T-helper 17 cell (primary cell): Measurements from ENCODE around the gene GALT. TPM values are rescaled to one million over a fixed set of nuclear protein-coding genes. Genes with fewer than 3 reads are reported as not detected.

Experiments
- ATAC-seq: fragments of 150-1000 bp; cut with Tn5 transposase; 2 replicates; pipeline ENCODE4 v1.10.0; 2021; ENCODE audit warnings: mild to moderate bottlenecking, moderate library complexity
- DNase-seq, 3 donors: peaks; one replicate each; pipeline versions ENCODE4 v3.0.0 to v3.0.0-alpha.2; 2020 to 2021
- H3K9me3 ChIP-seq: one replicate; pipeline ENCODE4 v1.7.0; 2013; ENCODE audit warnings: low read length, mild to moderate bottlenecking; ENCODE audit not compliant: control insufficient read depth, poor library complexity, severe bottlenecking
- H3K27ac Mint-ChIP-seq: one replicate; pipeline ENCODE4 v1.8.0; 2022; ENCODE audit warnings: mild to moderate bottlenecking, moderate library complexity, mixed read lengths
- H3K27me3 Mint-ChIP-seq: one replicate; pipeline ENCODE4 v1.8.0; 2022; ENCODE audit warnings: mixed read lengths
- H3K36me3 Mint-ChIP-seq: one replicate; pipeline ENCODE4 v1.8.0; 2022; ENCODE audit warnings: low read depth, mixed read lengths
- H3K4me1 Mint-ChIP-seq: one replicate; pipeline ENCODE4 v1.8.0; 2022; ENCODE audit warnings: mild to moderate bottlenecking, mixed read lengths
- H3K4me3 Mint-ChIP-seq: one replicate; pipeline ENCODE4 v1.8.0; 2022; ENCODE audit warnings: mild to moderate bottlenecking, moderate library complexity, mixed read lengths
- total RNA-seq, 4 donors: library from RNA in 2 of 4; stranded (reverse) in 2 of 4; gene quantifications; one replicate each; pipeline ENCODE4 v1.2.3 and lab custom pipeline; 2022 to 2026

GALT gene
- total RNA-seq, 2 donors from 2014 or later = 155 to 208 TPM

DNA sequence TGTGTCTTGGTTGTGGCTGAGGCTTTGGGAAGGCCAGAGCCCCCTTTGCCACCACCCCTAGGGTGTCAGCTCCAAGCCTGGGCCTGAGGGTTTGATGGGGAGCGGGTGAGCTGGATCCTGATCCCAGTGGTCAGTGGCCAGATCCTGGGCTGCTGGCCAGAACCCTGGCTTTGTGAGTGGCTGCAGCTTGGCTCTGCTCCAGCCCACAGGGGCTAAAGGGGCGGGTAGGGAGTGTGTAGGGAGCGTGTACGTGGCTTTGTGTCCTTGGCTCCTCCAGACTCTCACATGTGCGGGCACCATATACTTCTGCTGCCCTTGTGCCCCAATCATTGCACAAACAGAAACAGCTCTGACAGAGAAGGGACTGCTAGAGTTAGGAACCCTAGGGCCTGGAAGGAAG is 4.3 kb downstream of the GALT start:
- DNase-seq = no peak
- Mint-ChIP-seq H3K4me1 (peaks cover 45% of the 10 kb centered on the region), H3K27me3 (no peaks in the 10 kb centered on the region), H3K4me3 (no peak overlapping the region), H3K27ac (peak overlapping the region; percentile 62), H3K36me3 (peaks cover 8% of the 10 kb centered on the region)
- no peaks in the 10 kb centered on the region for H3K9me3 ChIP-seq
- ATAC-seq = no peak

- DNase-seq (no peak), ATAC-seq (no peak)
- H3K36me3 Mint-ChIP-seq = peaks cover 8% of the 10 kb centered on the region
- H3K27ac Mint-ChIP-seq = no peak overlapping the region
- H3K4me1 Mint-ChIP-seq = peaks cover 47% of the 10 kb centered on the region
- no peaks in the 10 kb centered on the region for H3K27me3 Mint-ChIP-seq
- H3K4me3 Mint-ChIP-seq = no peak overlapping the region
- H3K9me3 ChIP-seq = no peaks in the 10 kb centered on the region
These were observed 4.8 kb downstream of the GALT start for GRCh38 chr9:34651321-34651720.

GRCh38 chr9:34651876-34652601 is 5.6 kb downstream of the GALT start, which contains the start of gene IL11RA:
Gene IL11RA, plus strand, starts transcription at chr9:34652185. Its CDS starts 3,033 bp downstream, at chr9:34655218.
- Mint-ChIP-seq H3K4me3 (peak within 1 kb of the TSS; percentile 78), H3K4me1 (peaks cover 50% of the 10 kb centered on the region), H3K36me3 (peaks cover 8% of the 10 kb centered on the region), H3K27ac (peak within 1 kb of the TSS; percentile 87), H3K27me3 (no peaks in the 10 kb centered on the region)
- no peaks in the 10 kb centered on the region for H3K9me3 ChIP-seq
- DNase-seq = no peak
- ATAC-seq = peak; percentile 60

- DNase-seq = no peak
- H3K9me3 ChIP-seq = no peaks in the 10 kb centered on the region
- Mint-ChIP-seq H3K4me3 (peak overlapping the region; percentile 78), H3K27me3 (no peaks in the 10 kb centered on the region), H3K4me1 (peaks cover 46% of the 10 kb centered on the region), H3K27ac (peak overlapping the region; percentile 87), H3K36me3 (peaks cover 8% of the 10 kb centered on the region)
- ATAC-seq = no peak
These were observed 6.1 kb downstream of the GALT start for GRCh38 chr9:34652602-34653000.

GRCh38 chr9:34653151-34654072 is 6.9 kb downstream of the GALT start:
- H3K4me3 Mint-ChIP-seq = peak overlapping the region; percentile 4
- peaks cover 38% of the 10 kb centered on the region for H3K4me1 Mint-ChIP-seq
- ATAC-seq (no peak), DNase-seq (no peak)
- no peaks in the 10 kb centered on the region for H3K27me3 Mint-ChIP-seq
- peak overlapping the region; percentile 87 for H3K27ac Mint-ChIP-seq
- H3K9me3 ChIP-seq = no peaks in the 10 kb centered on the region
- peaks cover 6% of the 10 kb centered on the region for H3K36me3 Mint-ChIP-seq

DNA sequence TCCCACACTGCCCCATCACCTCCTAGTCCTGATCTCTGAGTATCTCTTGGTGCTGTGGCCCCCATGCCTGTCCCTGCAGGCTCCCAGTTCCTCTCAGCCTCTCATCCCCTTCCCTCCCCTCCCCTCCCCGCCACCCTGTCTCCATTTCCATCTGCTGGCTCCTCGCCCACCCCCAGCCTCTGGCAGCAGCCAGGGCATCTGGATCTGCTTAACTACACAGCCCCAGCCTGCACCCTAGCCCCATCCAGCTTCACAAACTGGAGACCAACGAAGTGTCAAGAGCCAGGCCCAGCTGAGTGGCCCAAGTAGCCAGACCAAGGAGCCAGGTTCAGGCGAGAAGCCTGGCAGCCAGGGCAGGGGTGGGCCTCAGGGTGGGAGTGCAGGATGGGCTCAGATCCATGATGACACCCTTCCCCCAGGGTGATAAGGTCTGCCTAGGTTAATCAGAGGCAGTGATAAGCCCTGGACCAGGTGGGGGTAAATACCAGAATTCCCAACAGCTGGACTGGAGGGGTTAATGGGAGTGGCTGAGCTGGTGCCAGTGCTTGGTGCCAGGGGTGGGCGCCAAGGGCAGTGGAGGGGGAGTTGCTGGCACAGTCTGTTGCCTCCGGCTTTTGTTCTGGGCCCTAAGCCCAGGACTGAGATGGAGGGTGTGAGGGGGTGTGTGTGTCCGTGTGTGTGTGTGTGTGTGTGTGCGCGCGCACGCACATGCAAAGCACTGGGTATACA is 8.0 kb downstream of the GALT start:
- Mint-ChIP-seq H3K4me3 (no peak overlapping the region), H3K4me1 (peaks cover 30% of the 10 kb centered on the region), H3K27me3 (no peaks in the 10 kb centered on the region), H3K36me3 (peaks cover 3% of the 10 kb centered on the region), H3K27ac (no peak overlapping the region)
- DNase-seq (no peak), ATAC-seq (no peak)
- H3K9me3 ChIP-seq = no peaks in the 10 kb centered on the region

DNA sequence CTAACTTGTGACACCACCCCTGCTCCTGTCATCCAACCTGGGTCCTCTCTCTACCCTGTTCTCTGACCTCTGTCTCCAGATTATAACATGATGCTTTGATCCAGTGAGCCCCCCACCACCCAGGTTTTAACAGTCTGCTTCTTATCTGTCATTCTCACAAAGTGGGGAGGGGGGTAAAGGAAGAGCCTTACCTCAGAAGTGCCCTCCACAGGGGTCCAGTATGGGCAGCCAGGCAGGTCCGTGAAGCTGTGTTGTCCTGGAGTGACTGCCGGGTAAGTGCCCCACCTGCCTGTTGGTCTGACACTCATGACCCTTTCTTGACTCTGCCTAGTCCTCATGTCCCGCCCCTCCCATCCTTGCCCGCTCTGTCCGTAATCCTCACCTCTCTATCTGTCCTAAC is 8.9 kb downstream of the GALT start:
- Mint-ChIP-seq H3K27me3 (no peaks in the 10 kb centered on the region), H3K27ac (peak overlapping the region; percentile 67), H3K4me1 (peaks cover 28% of the 10 kb centered on the region), H3K4me3 (no peak overlapping the region), H3K36me3 (peaks cover 5% of the 10 kb centered on the region)
- no peak for ATAC-seq
- no peaks in the 10 kb centered on the region for H3K9me3 ChIP-seq
- no peak for DNase-seq

DNA sequence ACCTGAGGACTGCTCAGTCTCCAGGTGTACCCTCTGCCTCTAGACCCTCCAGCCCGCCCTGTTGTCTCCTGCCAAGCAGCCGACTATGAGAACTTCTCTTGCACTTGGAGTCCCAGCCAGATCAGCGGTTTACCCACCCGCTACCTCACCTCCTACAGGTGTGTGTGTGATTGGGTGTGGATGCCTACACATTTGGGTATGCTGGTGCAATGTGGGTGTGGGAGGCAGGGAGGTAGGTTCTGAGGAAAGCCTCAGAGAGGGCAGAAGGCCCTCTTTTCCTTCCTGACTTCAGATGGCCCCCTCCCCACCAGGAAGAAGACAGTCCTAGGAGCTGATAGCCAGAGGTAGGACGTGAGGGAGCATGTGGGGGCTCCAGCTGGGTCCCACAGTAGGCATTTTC is 10.5 kb downstream of the GALT start:
- no peaks in the 10 kb centered on the region for H3K9me3 ChIP-seq
- Mint-ChIP-seq H3K4me3 (no peak overlapping the region), H3K27me3 (no peaks in the 10 kb centered on the region), H3K36me3 (peaks cover 7% of the 10 kb centered on the region), H3K4me1 (peaks cover 40% of the 10 kb centered on the region), H3K27ac (peak overlapping the region; percentile 67)
- ATAC-seq (no peak), DNase-seq (no peak)

DNA sequence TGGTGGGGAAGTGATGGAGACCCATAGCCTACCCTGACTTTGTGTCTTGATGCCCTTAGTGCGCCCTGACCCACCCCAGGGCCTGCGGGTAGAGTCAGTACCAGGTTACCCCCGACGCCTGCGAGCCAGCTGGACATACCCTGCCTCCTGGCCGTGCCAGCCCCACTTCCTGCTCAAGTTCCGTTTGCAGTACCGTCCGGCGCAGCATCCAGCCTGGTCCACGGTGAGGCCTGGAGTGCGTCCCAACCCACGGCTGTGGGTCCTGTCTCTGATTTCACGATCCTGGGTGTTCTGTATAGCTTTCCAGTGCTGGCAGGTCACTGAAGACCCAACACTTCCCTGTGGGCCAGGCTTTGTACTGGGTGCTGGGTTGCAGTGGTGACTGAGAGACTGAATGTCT is 12.0 kb downstream of the GALT start:
- Mint-ChIP-seq H3K36me3 (peaks cover 5% of the 10 kb centered on the region), H3K27me3 (no peaks in the 10 kb centered on the region), H3K27ac (peak overlapping the region; percentile 51), H3K4me1 (peaks cover 42% of the 10 kb centered on the region), H3K4me3 (no peak overlapping the region)
- DNase-seq (no peak), ATAC-seq (no peak)
- no peaks in the 10 kb centered on the region for H3K9me3 ChIP-seq

DNA sequence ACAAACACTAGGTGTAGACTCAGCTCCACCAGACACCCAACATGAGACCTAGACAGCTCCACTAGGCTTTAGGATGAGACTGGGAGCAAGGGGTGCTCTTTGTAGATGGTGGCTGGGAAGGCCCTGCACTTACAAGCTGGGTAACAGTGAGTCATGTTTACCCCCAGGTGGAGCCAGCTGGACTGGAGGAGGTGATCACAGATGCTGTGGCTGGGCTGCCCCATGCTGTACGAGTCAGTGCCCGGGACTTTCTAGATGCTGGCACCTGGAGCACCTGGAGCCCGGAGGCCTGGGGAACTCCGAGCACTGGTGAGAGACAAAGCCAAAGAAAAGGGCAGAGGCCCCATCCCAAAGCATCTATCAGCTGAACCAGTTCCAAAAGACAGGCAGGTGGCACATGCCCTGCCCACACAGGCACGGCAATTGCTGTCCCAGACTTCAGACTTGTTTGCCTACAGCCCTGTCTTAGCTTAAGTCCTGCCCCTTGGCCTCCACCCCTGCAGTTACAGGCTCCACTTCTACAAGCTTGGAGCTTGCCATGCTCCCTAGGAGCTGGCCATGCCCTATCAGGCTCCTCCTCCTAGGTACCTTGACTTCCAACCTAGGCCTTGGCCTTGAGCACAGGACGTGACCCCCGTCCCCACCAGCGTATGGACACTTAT is 13.2 kb downstream of the GALT start:
- no peaks in the 10 kb centered on the region for H3K9me3 ChIP-seq
- ATAC-seq (no peak), DNase-seq (no peak)
- Mint-ChIP-seq H3K4me1 (peaks cover 49% of the 10 kb centered on the region), H3K36me3 (peaks cover 5% of the 10 kb centered on the region), H3K4me3 (no peak overlapping the region), H3K27me3 (no peaks in the 10 kb centered on the region), H3K27ac (no peak overlapping the region)

GRCh38 chr9:34662526-34663302 is 16.2 kb downstream of the GALT start, which contains the start of gene CCL27:
Gene CCL27, minus strand, starts transcription at chr9:34662657. Its CDS starts 24 bp downstream, at chr9:34662633.
- no peak for ATAC-seq

GRCh38 chr9:34663303-34663605 is 16.8 kb downstream of the GALT start:
- H3K9me3 ChIP-seq = no peaks in the 10 kb centered on the region
- peak; percentile 34 for ATAC-seq
- H3K4me3 Mint-ChIP-seq = peak overlapping the region; percentile 96
- peaks cover 54% of the 10 kb centered on the region for H3K4me1 Mint-ChIP-seq
- DNase-seq = peak in 2 of 3 donors; percentile 18 to 23
- peaks cover 7% of the 10 kb centered on the region for H3K36me3 Mint-ChIP-seq
- H3K27me3 Mint-ChIP-seq = no peaks in the 10 kb centered on the region
- peak overlapping the region; percentile 95 for H3K27ac Mint-ChIP-seq

More at GRCh38 chr9:34662526-34663302, 16.2 kb downstream of the GALT start, which contains the start of gene CCL27:
- H3K27ac Mint-ChIP-seq = peak within 1 kb of the TSS; percentile 95
- DNase-seq = no peak
- no peaks in the 10 kb centered on the region for H3K9me3 ChIP-seq
- H3K36me3 Mint-ChIP-seq = peaks cover 7% of the 10 kb centered on the region
- peaks cover 54% of the 10 kb centered on the region for H3K4me1 Mint-ChIP-seq
- no peaks in the 10 kb centered on the region for H3K27me3 Mint-ChIP-seq
- peak within 1 kb of the TSS; percentile 96 for H3K4me3 Mint-ChIP-seq
